ENCODE data around the gene FGF8.

The FGF8 gene

DNA sequence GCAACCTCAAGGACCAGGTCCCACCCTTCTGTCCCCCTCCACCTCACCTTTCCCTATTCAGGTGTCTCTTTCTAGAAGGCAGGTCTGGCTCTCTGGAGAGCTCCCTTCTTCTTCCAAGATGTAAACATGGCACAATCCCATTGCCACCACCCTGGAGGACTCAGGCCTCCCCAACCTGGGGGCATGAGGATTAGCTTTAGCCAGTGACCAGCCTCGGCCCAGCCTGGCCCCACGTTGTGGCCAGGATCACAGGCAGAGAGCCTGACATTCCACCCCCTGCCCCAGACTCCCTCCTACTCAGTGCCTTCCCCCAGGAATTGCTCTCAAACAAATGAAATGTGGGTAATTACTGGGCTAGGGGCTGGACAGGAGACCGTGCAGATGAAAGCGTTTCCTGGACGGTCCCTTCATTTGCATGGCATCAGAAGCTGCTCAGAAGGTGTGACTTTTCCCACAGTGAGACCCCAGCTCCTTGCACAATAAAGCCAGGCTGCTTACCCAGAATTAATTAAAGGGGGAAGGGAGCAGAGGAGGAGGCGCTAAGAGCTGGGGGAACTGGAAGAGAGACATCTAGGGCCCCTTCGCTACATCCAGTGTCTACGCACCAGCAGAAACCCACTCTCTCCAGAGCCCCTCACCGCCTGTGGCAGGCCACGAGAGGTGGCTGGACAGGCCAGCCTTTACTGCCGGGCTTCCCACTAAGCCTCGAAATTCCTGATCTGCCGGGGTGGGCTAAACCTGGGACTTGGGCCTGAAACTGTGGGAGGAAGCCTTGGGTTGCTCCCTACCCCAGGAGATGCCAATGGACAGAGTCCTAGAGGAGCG is 7.7 kb downstream of the FGF8 start:
- no peak for DNase-seq

GRCh38 chr10:101767600-101767945 is 8.3 kb downstream of the FGF8 start:
- no peak for DNase-seq

- no peak for DNase-seq
These were observed 8.9 kb downstream of the FGF8 start for GRCh38 chr10:101766753-101767599.

DNA sequence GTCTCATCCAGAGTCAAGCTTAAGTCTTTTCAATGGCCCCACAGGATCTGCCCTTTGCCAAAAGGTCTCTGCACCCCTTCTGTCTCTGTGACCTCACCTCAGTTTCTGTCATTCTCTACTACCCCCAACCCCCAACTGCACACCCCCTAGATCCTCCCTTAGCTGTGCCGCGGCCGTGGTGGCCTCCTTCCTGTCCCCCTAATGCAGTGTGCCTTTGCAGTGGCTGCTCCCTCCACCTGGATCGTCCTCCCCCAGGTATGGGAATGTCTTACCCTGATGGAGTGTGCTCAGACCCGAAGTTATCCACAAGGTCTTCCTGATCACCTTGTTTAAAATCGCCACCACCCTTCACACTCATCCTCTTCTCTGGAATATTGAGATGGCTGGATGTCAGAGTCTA is 9.6 kb downstream of the FGF8 start:
- no peak for DNase-seq

GRCh38 chr10:101763141-101763846 is 12.6 kb downstream of the FGF8 start:
- DNase-seq = no peak

DNA sequence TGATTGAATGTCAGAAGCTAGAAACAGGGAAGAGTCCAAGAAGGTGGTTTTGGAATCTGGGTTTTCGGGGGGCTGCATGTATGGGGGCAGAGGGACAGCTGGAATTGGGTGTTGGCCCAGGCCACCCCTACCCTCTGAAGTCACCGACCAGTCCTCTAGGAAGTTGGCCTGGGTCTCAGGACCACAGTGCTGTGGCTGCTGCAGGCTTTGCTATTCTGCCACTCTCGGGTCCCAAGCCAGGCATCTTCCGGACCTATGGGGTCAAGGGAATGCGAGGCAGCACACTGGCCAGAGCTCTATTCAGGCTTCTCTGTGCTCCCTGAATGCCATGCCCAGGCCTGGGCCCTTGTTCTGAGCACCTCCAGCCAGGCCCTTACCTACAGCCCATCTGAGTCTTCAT is 13.2 kb downstream of the FGF8 start:
- DNase-seq = no peak

- DNase-seq = no peak
These were observed 14.7 kb downstream of the FGF8 start for GRCh38 chr10:101761226-101761625.

- DNase-seq = no peak
These were observed 15.4 kb downstream of the FGF8 start for GRCh38 chr10:101760510-101760909.

- DNase-seq = no peak
These were observed 16.3 kb downstream of the FGF8 start for GRCh38 chr10:101759309-101760247.

- DNase-seq = no peak
These were observed 17.1 kb downstream of the FGF8 start for GRCh38 chr10:101758858-101759257.

DNA sequence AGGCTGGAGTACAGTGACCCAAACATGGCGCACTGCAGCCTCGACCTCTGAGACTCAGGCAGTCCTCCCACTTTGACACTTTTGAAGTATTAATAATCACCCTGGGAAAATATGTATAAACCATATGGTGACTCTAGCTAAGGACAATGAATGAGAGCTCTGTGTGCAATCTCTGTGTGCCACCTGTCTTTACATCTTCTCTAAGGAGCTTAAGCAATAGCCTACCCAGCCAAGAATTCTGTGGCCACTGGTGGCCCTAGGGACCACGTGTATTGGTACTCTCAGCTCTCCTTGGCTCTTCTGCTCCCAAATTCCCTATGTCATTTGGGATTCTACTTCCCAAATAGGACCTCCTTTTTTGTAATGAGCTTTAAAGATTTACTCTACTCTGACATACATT is 23.7 kb downstream of the FGF8 start:
- DNase-seq = no peak

GRCh38 chr10:101749047-101750016 is 26.6 kb downstream of the FGF8 start:
- DNase-seq = no peak

DNA sequence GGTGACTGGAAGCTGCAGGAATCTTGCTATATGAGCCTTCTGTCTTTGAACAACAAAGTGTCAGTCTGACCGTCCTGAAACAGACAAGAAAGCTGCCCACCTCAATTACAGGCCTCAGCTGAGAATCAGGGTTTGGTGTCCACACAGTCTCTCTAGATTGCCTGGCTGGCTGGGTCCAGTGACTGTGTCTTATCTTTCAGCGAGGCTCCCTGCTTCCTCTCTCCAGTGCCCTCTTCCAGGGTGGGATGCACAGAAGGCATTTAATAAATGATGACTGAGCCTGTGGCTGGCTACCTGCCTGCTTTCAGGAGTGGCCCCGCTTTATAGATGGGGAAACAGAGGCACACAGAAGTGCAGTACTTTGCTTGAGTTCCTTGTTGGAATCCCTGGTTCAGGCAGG is 27.4 kb downstream of the FGF8 start:
- no peak for DNase-seq

- DNase-seq = no peak
These were observed 30.7 kb downstream of the FGF8 start for GRCh38 chr10:101745074-101745696.

GRCh38 chr10:101744267-101744666 is 31.6 kb downstream of the FGF8 start:
- no peak for DNase-seq

- no peak for DNase-seq
These were observed 34.0 kb downstream of the FGF8 start for GRCh38 chr10:101741938-101742337.

GRCh38 chr10:101736666-101737065 is 39.2 kb downstream of the FGF8 start:
- no peak for DNase-seq

DNA sequence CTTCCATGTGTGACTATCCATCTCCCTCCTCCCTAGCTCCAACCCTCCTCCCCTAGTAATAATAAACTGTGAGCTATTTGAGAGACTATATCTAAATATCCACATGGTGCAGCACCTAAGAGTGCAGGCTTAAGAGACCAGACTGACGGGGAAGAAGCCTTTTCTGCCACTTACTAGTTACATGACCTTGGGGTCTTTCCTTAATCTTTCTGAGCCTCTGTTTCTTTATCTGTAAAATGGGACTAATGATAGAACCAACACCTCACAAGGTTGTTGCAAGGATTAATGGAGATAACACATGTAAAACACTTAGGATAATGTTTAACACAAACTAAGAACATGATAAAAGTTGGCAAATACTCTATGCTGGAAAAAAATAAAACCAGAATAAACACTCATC is 43.8 kb downstream of the FGF8 start:
- DNase-seq = no peak

DNA sequence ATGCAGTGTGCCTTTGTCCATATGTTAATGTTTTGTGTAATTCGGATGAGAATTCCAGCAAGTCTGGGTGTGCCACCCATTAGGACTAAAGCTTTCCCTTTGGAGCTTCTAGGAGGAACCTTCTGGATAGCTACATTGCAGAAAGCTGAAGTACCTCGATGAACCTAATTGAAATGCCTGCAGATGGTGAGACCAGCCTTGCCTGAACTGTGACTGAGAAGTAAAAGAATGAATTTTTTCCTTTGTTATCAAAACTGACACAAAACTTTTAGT is 49.9 kb downstream of the FGF8 start:
- no peak for DNase-seq

- no peak for DNase-seq
These were observed 50.4 kb downstream of the FGF8 start for GRCh38 chr10:101725296-101726114.
